ENCODE measurements around the gene RGS1. TPM values are rescaled to one million over a fixed set of nuclear protein-coding genes. Genes with fewer than 3 reads are reported as not detected.

Gene RGS1
- total and polyA plus RNA-seq, 2 of the 8 experiments (the other 6 are each of a cell fraction or from before 2014, with no cell fraction given), result not detected

DNA sequence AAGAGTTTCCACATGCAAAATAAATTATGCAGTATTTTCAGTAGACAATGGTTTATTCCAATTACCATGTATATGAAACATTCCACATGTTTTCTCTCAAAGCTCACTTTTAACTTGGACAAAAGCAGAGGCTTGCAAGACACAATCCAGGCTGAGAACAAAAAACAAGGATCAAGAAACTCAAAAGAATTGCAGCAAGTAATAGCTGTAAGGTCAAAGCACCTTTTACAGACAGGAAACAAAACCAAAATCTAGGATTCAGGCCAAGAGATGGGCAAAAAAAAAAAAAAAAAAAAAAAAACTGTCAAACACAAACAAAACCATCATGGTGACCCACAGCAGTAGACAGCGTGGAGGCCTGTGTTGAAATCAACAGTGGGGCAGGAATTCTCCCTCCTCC, 9.3 kb downstream of the RGS1 start:
- H3K56ac ChIP-seq (replicated peaks; ENCODE audit: insufficient read length, low read depth, low read length), result no peak overlapping the region
- no peak overlapping the region for H4K5ac ChIP-seq (ENCODE audit: insufficient read length, low read depth, low read length)
- no peaks in the 10 kb centered on the region for H4K20me1 ChIP-seq (replicated peaks in 1 of 2; ENCODE audit: control insufficient read depth in 1 of 2, insufficient read depth in 2 of 2, low read length in 2 of 2)
- no peaks in the 10 kb centered on the region for H3K27me3 ChIP-seq (replicated peaks in 1 of 4; ENCODE audit: control insufficient read depth in 3 of 4, extremely low read depth in 1 of 4, insufficient read depth in 3 of 4, low read length in 3 of 4)
- H2AFZ ChIP-seq (ENCODE audit: low read length), result no peak overlapping the region
- no peak overlapping the region for H4K91ac ChIP-seq (replicated peaks; ENCODE audit: insufficient read length, low read length)
- no peaks in the 10 kb centered on the region for H3K4me1 ChIP-seq (replicated peaks in 1 of 4; ENCODE audit: control insufficient read depth in 3 of 4, insufficient read depth in 4 of 4, low read length in 3 of 4)
- H3K9me3 ChIP-seq (ENCODE audit: insufficient read depth in 2 of 2, low read depth in 1 of 2, low read length in 1 of 2), result no peaks in the 10 kb centered on the region
- no peak overlapping the region for H3K4me3 ChIP-seq (ENCODE audit: extremely low read depth in 1 of 4, insufficient read depth in 2 of 4, low read depth in 3 of 4, low read length in 4 of 4)
- no peak overlapping the region for H2BK12ac ChIP-seq (ENCODE audit: low read depth, low read length)
- no peak overlapping the region for H3K23ac ChIP-seq (ENCODE audit: insufficient read length)
- H2BK120ac ChIP-seq (replicated peaks; ENCODE audit: low read depth, low read length), result no peak overlapping the region
- POLR2A ChIA-PET (ENCODE audit: partially characterized antibody), result no interaction called here
- no peak overlapping the region for H4K8ac ChIP-seq (ENCODE audit: extremely low read depth, insufficient read depth, low read length)
- H3K18ac ChIP-seq (ENCODE audit: extremely low read depth, low read length), result no peak overlapping the region
- H3K23me2 ChIP-seq (ENCODE audit: low read depth, low read length), result no peaks in the 10 kb centered on the region
- no peak overlapping the region for H3K14ac ChIP-seq (ENCODE audit: insufficient read length)
- no peak overlapping the region for H3K4me2 ChIP-seq (ENCODE audit: insufficient read depth in 1 of 2, low read depth in 2 of 2, low read length in 2 of 2)
- H3K4ac ChIP-seq (replicated peaks; ENCODE audit: insufficient read length, low read depth, low read length), result no peak overlapping the region
- no peak overlapping the region for H2BK5ac ChIP-seq (ENCODE audit: low read depth, low read length)
- H3K36me3 ChIP-seq (ENCODE audit: control insufficient read depth in 2 of 4, insufficient read depth in 4 of 4, low read length in 3 of 4), result no peaks in the 10 kb centered on the region
- CTCF ChIA-PET (ENCODE audit: partially characterized antibody), result interaction anchor here (10.8 kb wide), 1 partner anchor 110 kb away, joined by 83 read pairs; no protein-coding TSS in a partner anchor
- H3K79me1 ChIP-seq (ENCODE audit: low read depth, low read length), result no peaks in the 10 kb centered on the region
- no peaks in the 10 kb centered on the region for H3K79me2 ChIP-seq (ENCODE audit: control insufficient read depth in 1 of 2, insufficient read depth in 2 of 2, low read length in 2 of 2)
- H2BK20ac ChIP-seq (ENCODE audit: low read length), result no peak overlapping the region
- no peak overlapping the region for H2BK15ac ChIP-seq (ENCODE audit: low read length)
- no peak overlapping the region for H3K9ac ChIP-seq (replicated peaks in 1 of 4; ENCODE audit: extremely low read depth in 1 of 4, low read depth in 3 of 4, low read length in 3 of 4)
- no peak overlapping the region for H2AK5ac ChIP-seq (ENCODE audit: low read depth, low read length)
- H3K27ac ChIP-seq (ENCODE audit: low read depth, low read length), result no peak overlapping the region
- 90% methylated on average over 1 of the region's 1 CpG; no CpG with 5 or more reads in 1 of the 2 experiments for whole genome bisulfite sequencing, 2 experiments (ENCODE audit: extremely low coverage in 1 of 2, insufficient coverage in 1 of 2, insufficient read length in 1 of 2, insufficient replicate concordance in 2 of 2, low coverage in 1 of 2, low lambda C conversion rate in 2 of 2, missing lambda C conversion rate in 1 of 2)
- no peak for FAIRE-seq
- no peak for DNase-seq (ENCODE audit: low read depth in 1 of 2, low spot score in 2 of 2)
- TF ChIP-seq CHD2 (IDR thresholded peaks at IDR 0.05; ENCODE audit: low read length) (no peak), KDM5A (IDR thresholded peaks at IDR 0.05; ENCODE audit: low read length) (no peak), POLR2A (IDR thresholded peaks at IDR 0.05; ENCODE audit: control extremely low read depth in 1 of 2, low read depth in 2 of 2, low read length in 2 of 2) (no peak), CTBP2 (IDR thresholded peaks at IDR 0.05; ENCODE audit: borderline replicate concordance, insufficient read depth, insufficient read length, low read length) (no peak), KDM1A (IDR thresholded peaks at IDR 0.05; ENCODE audit: borderline replicate concordance, low read length) (no peak), SP4 (IDR thresholded peaks at IDR 0.05; ENCODE audit: low read length) (no peak), ZNF274 (IDR thresholded peaks at IDR 0.05; ENCODE audit: borderline replicate concordance, extremely low read depth, low read length) (no peak), YY1 (IDR thresholded peaks at IDR 0.05; ENCODE audit: low read depth, low read length) (no peak), TCF12 (IDR thresholded peaks at IDR 0.05; ENCODE audit: low read depth, low read length) (no peak), ASH2L (IDR thresholded peaks at IDR 0.05; ENCODE audit: low read length) (no peak), MAX (IDR thresholded peaks at IDR 0.05) (no peak), MAFK (IDR thresholded peaks at IDR 0.05; ENCODE audit: low read depth, low read length) (no peak), RXRA (IDR thresholded peaks at IDR 0.05; ENCODE audit: insufficient read depth, low read depth, low read length) (no peak), EP300 (IDR thresholded peaks at IDR 0.05; ENCODE audit: borderline replicate concordance in 1 of 2, low read depth in 2 of 2, low read length in 2 of 2) (no peak), FOSL1 (IDR thresholded peaks at IDR 0.05; ENCODE audit: insufficient read depth, low read depth, low read length) (no peak), GTF2F1 (IDR thresholded peaks at IDR 0.05; ENCODE audit: borderline replicate concordance, low read depth, low read length) (no peak)
